ENCODE results near the gene GOLGA6C.
"Not testable (repeated sequence)": the region's sequence is repeated elsewhere in the genome, so short reads cannot be mapped to it uniquely, and the experiment has no call there.

GOLGA6C gene

GRCh38 chr15:75228787-75229186, 29.3 kb upstream of the GOLGA6C start:
- no peak for DNase-seq

- no peak for DNase-seq
These were observed 28.7 kb upstream of the GOLGA6C start for GRCh38 chr15:75229191-75230015.

GRCh38 chr15:75230016-75230343, 28.2 kb upstream of the GOLGA6C start:
- no peak for DNase-seq

- DNase-seq, result no peak
These were observed 27.4 kb upstream of the GOLGA6C start for GRCh38 chr15:75230551-75231371.

- no peak for DNase-seq
These were observed 26.3 kb upstream of the GOLGA6C start for GRCh38 chr15:75231836-75232235.

- DNase-seq, result no peak
These were observed 25.8 kb upstream of the GOLGA6C start for GRCh38 chr15:75232252-75232813.

- DNase-seq, result no peak
These were observed 25.2 kb upstream of the GOLGA6C start for GRCh38 chr15:75232826-75233503.

- no peak for DNase-seq
These were observed 24.5 kb upstream of the GOLGA6C start for GRCh38 chr15:75233504-75234190.

- no peak for DNase-seq
These were observed 23.8 kb upstream of the GOLGA6C start for GRCh38 chr15:75234191-75234810.

GRCh38 chr15:75235051-75235673, 23.0 kb upstream of the GOLGA6C start:
- DNase-seq, result no peak

- DNase-seq, result no peak
These were observed 22.1 kb upstream of the GOLGA6C start for GRCh38 chr15:75235760-75236729.

GRCh38 chr15:75237316-75237982, 20.7 kb upstream of the GOLGA6C start:
- DNase-seq, result no peak

GRCh38 chr15:75238150-75238549, 20.0 kb upstream of the GOLGA6C start:
- no peak for DNase-seq

GRCh38 chr15:75245741-75246140, 12.4 kb upstream of the GOLGA6C start:
- DNase-seq, result not testable (repeated sequence)

GRCh38 chr15:75248991-75249390, 9.1 kb upstream of the GOLGA6C start:
- not testable (repeated sequence) for DNase-seq

GRCh38 chr15:75249726-75250125, 8.4 kb upstream of the GOLGA6C start:
- DNase-seq, result no peak

- DNase-seq, result not testable (repeated sequence)
These were observed 6.8 kb upstream of the GOLGA6C start for GRCh38 chr15:75251343-75251742.

GRCh38 chr15:75252285-75252684, 5.8 kb upstream of the GOLGA6C start:
- not testable (repeated sequence) for DNase-seq

- not testable (repeated sequence) for DNase-seq
These were observed 648 bp downstream of the GOLGA6C start for GRCh38 chr15:75258620-75259343.
